Body of pancreas (tissue), 4 donors: ENCODE data around the gene MSI2.

Experiments
- POLR2A ChIP-seq, 3 donors: fragments of 450-650 bp; IDR thresholded peaks; one replicate each; pipeline ENCODE4 v1.6.1; 2016; ENCODE audit warnings: antibody characterized with exemption in 3 of 3, mild to moderate bottlenecking in 2 of 3
- TF ChIP-seq, protein P1 (sequence below), 7 experiments: fragments of 450-650 bp in 4 of 7; fragments of 200-600 bp in 3 of 7; sonication (generic) in 3 of 7; IDR thresholded peaks; one replicate each; pipeline ENCODE4 v1.5.1; 2016 to 2019; ENCODE audit warnings: antibody characterized with exemption in 7 of 7

DNA sequence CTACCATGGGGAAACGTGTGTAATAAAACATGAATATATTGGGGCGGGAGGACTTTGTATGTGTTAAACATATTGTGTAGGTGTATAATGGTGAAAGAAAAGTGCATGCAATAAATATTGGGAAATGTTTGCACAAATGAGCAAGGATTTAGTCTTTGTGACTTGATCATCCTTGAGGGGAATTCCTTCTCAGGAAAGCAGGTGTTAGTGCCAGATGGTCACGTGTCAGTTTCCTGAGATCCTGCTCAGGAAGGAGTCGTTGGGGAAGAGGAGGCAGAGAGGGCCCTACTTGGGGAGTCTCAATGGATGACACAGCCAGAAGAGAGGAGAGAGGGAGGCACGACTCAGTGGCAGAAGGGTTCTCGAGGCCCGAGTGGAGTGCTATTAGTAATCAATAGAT lies 53.2 kb downstream of the MSI2 start:
- TF ChIP-seq, protein P1, sequence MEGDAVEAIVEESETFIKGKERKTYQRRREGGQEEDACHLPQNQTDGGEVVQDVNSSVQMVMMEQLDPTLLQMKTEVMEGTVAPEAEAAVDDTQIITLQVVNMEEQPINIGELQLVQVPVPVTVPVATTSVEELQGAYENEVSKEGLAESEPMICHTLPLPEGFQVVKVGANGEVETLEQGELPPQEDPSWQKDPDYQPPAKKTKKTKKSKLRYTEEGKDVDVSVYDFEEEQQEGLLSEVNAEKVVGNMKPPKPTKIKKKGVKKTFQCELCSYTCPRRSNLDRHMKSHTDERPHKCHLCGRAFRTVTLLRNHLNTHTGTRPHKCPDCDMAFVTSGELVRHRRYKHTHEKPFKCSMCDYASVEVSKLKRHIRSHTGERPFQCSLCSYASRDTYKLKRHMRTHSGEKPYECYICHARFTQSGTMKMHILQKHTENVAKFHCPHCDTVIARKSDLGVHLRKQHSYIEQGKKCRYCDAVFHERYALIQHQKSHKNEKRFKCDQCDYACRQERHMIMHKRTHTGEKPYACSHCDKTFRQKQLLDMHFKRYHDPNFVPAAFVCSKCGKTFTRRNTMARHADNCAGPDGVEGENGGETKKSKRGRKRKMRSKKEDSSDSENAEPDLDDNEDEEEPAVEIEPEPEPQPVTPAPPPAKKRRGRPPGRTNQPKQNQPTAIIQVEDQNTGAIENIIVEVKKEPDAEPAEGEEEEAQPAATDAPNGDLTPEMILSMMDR (IDR thresholded peaks at IDR 0.05), result no peak
- TF ChIP-seq POLR2A (IDR thresholded peaks at IDR 0.05), result no peak
